Measurements from ENCODE around the gene SF3B5. TPM values are rescaled to one million over a fixed set of nuclear protein-coding genes. Genes with fewer than 3 reads are reported as not detected.

The SF3B5 gene
- polyA plus RNA-seq, 3 donors: 271 to 445 (median 355) TPM

DNA sequence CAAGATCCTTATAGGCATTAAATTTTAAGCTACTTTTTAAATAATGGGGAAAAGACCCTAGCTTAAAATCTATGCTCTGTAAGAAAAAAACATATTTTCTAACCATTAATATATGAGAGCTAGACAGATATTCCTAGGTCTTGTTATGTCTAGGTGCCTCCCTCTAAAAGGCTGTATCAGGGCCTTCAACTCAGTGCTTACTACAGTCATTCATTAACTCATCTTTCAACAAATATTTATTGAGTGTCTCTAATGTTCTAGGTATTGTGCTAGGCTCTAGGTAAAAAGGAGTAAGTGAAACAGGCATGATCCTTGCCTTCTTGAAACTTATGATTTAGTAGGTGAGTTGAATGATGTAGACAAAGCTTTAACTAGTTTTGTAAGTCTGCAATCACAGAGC is 48.5 kb upstream of the SF3B5 start:
- Histone ChIP-seq H4K20me1 (ENCODE audit: insufficient read depth, low read length) (no peaks in the 10 kb centered on the region), H3K4me2 (replicated peaks; ENCODE audit: extremely low read depth, low read length, poor library complexity, severe bottlenecking) (no peak overlapping the region), H3K79me2 (ENCODE audit: insufficient read depth, low read length) (no peaks in the 10 kb centered on the region), H3K9me3 (replicated peaks in 1 of 2; ENCODE audit: control insufficient read depth in 1 of 2, insufficient read depth in 1 of 2, low read length in 2 of 2) (no peaks in the 10 kb centered on the region), H3K36me3 (replicated peaks in 1 of 2; ENCODE audit: control insufficient read depth in 1 of 2, insufficient read depth in 2 of 2, low read length in 2 of 2) (no peaks in the 10 kb centered on the region), H3K27ac (ENCODE audit: low read depth in 1 of 2, low read length in 2 of 2) (no peak overlapping the region), H3K4me1 (ENCODE audit: control insufficient read depth in 1 of 2, insufficient read depth in 2 of 2, low read length in 2 of 2) (peaks cover 26 to 31% of the 10 kb centered on the region in 2 donors), H3K4me3 (replicated peaks in 1 of 3; ENCODE audit: low read depth in 2 of 3, low read length in 3 of 3) (no peak overlapping the region), H2AFZ (ENCODE audit: insufficient read depth, low read depth, low read length, poor library complexity, severe bottlenecking) (no peak overlapping the region), H3K9ac (ENCODE audit: insufficient read depth, low read length, poor library complexity, severe bottlenecking) (no peak overlapping the region), H3K27me3 (ENCODE audit: control insufficient read depth in 2 of 2, insufficient read depth in 2 of 2, low read length in 2 of 2) (no peaks in the 10 kb centered on the region)
- H3K36me3 Mint-ChIP-seq: peaks cover 0 to 3% of the 10 kb centered on the region in 2 donors
- TF ChIP-seq, protein P1, sequence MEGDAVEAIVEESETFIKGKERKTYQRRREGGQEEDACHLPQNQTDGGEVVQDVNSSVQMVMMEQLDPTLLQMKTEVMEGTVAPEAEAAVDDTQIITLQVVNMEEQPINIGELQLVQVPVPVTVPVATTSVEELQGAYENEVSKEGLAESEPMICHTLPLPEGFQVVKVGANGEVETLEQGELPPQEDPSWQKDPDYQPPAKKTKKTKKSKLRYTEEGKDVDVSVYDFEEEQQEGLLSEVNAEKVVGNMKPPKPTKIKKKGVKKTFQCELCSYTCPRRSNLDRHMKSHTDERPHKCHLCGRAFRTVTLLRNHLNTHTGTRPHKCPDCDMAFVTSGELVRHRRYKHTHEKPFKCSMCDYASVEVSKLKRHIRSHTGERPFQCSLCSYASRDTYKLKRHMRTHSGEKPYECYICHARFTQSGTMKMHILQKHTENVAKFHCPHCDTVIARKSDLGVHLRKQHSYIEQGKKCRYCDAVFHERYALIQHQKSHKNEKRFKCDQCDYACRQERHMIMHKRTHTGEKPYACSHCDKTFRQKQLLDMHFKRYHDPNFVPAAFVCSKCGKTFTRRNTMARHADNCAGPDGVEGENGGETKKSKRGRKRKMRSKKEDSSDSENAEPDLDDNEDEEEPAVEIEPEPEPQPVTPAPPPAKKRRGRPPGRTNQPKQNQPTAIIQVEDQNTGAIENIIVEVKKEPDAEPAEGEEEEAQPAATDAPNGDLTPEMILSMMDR (IDR thresholded peaks at IDR 0.05): no peak
- H3K27ac Mint-ChIP-seq: no peak overlapping the region
- H3K4me1 Mint-ChIP-seq: peaks cover 45% of the 10 kb centered on the region
- intact Hi-C loops (cut with micrococcal nuclease): no loop called here
- no peaks in the 10 kb centered on the region for H3K9me3 Mint-ChIP-seq
- H3K27me3 Mint-ChIP-seq (ENCODE audit: low read depth in 3 of 3): peaks cover 0 to 1% (median 0%) of the 10 kb centered on the region in 3 donors
- DNase-seq: no peak
- no peak overlapping the region for H3K4me3 Mint-ChIP-seq

- Mint-ChIP-seq H3K27me3 (ENCODE audit: low read depth in 3 of 3) (no peaks in the 10 kb centered on the region), H3K4me3 (no peak overlapping the region), H3K27ac (no peak overlapping the region), H3K36me3 (peaks cover 0 to 3% of the 10 kb centered on the region in 2 donors), H3K9me3 (no peaks in the 10 kb centered on the region), H3K4me1 (peaks cover 45% of the 10 kb centered on the region)
- WGBS (ENCODE audit: insufficient coverage): no CpG with 5 or more reads among the region's 1 CpG
- Histone ChIP-seq H3K27me3 (ENCODE audit: control insufficient read depth in 2 of 2, insufficient read depth in 2 of 2, low read length in 2 of 2) (no peaks in the 10 kb centered on the region), H3K79me2 (ENCODE audit: insufficient read depth, low read length) (no peaks in the 10 kb centered on the region), H3K9ac (ENCODE audit: insufficient read depth, low read length, poor library complexity, severe bottlenecking) (no peak overlapping the region), H3K9me3 (replicated peaks in 1 of 2; ENCODE audit: control insufficient read depth in 1 of 2, insufficient read depth in 1 of 2, low read length in 2 of 2) (no peaks in the 10 kb centered on the region), H3K4me1 (ENCODE audit: control insufficient read depth in 1 of 2, insufficient read depth in 2 of 2, low read length in 2 of 2) (peaks cover 26 to 31% of the 10 kb centered on the region in 2 donors), H4K20me1 (ENCODE audit: insufficient read depth, low read length) (no peaks in the 10 kb centered on the region), H3K27ac (ENCODE audit: low read depth in 1 of 2, low read length in 2 of 2) (no peak overlapping the region), H3K4me3 (replicated peaks in 1 of 3; ENCODE audit: low read depth in 2 of 3, low read length in 3 of 3) (no peak overlapping the region), H3K4me2 (replicated peaks; ENCODE audit: extremely low read depth, low read length, poor library complexity, severe bottlenecking) (no peak overlapping the region), H3K36me3 (replicated peaks in 1 of 2; ENCODE audit: control insufficient read depth in 1 of 2, insufficient read depth in 2 of 2, low read length in 2 of 2) (no peaks in the 10 kb centered on the region), H2AFZ (ENCODE audit: insufficient read depth, low read depth, low read length, poor library complexity, severe bottlenecking) (no peak overlapping the region)
- no peak for DNase-seq
- intact Hi-C loops (cut with micrococcal nuclease): no loop called here
- TF ChIP-seq, protein P1 (IDR thresholded peaks at IDR 0.05): no peak
Measured at GRCh38 chr6:144143106-144143505, 47.7 kb upstream of the SF3B5 start.

Measured in CD14-positive monocyte (primary cell).